ENCODE data around the gene TPM4.

The TPM4 gene

GRCh38 chr19:16041299-16041990 lies 34.9 kb upstream of the TPM4 start:
- peak; percentile 70 for DNase-seq (ENCODE audit: low read depth in 2 of 2)

GRCh38 chr19:16041991-16042386 lies 34.3 kb upstream of the TPM4 start:
- DNase-seq (ENCODE audit: low read depth in 2 of 2), result no peak

- DNase-seq (ENCODE audit: low read depth in 2 of 2), result no peak
Observed at GRCh38 chr19:16042533-16043085, 33.7 kb upstream of the TPM4 start.

- no peak for DNase-seq (ENCODE audit: low read depth in 2 of 2)
Observed at GRCh38 chr19:16043156-16043757, 33.0 kb upstream of the TPM4 start.

GRCh38 chr19:16044746-16045145 lies 31.5 kb upstream of the TPM4 start:
- no peak for DNase-seq (ENCODE audit: low read depth in 2 of 2)

GRCh38 chr19:16045171-16045570 lies 31.1 kb upstream of the TPM4 start:
- DNase-seq (ENCODE audit: low read depth in 2 of 2), result no peak

GRCh38 chr19:16045893-16046292 lies 30.4 kb upstream of the TPM4 start:
- no peak for DNase-seq (ENCODE audit: low read depth in 2 of 2)

- DNase-seq (ENCODE audit: low read depth in 2 of 2), result no peak
Observed at GRCh38 chr19:16048583-16048982, 27.7 kb upstream of the TPM4 start.

GRCh38 chr19:16051254-16052025 lies 24.9 kb upstream of the TPM4 start:
- no peak for DNase-seq (ENCODE audit: low read depth in 2 of 2)

- no peak for DNase-seq (ENCODE audit: low read depth in 2 of 2)
Observed at GRCh38 chr19:16052353-16052752, 23.9 kb upstream of the TPM4 start.

GRCh38 chr19:16057062-16057461 lies 19.2 kb upstream of the TPM4 start:
- no peak for DNase-seq (ENCODE audit: low read depth in 2 of 2)

GRCh38 chr19:16060294-16060693 lies 16.0 kb upstream of the TPM4 start:
- no peak for DNase-seq (ENCODE audit: low read depth in 2 of 2)

GRCh38 chr19:16061943-16062342 lies 14.4 kb upstream of the TPM4 start:
- DNase-seq (ENCODE audit: low read depth in 2 of 2), result no peak

- DNase-seq (ENCODE audit: low read depth in 2 of 2), result peak in 1 of 2 donors; percentile 67
Observed at GRCh38 chr19:16062789-16063188, 13.5 kb upstream of the TPM4 start.

- no peak for DNase-seq (ENCODE audit: low read depth in 2 of 2)
Observed at GRCh38 chr19:16064209-16064889, 11.9 kb upstream of the TPM4 start.

- no peak for DNase-seq (ENCODE audit: low read depth in 2 of 2)
Observed at GRCh38 chr19:16066611-16067104, 9.6 kb upstream of the TPM4 start.

- no peak for DNase-seq (ENCODE audit: low read depth in 2 of 2)
Observed at GRCh38 chr19:16067205-16067938, 8.9 kb upstream of the TPM4 start.

GRCh38 chr19:16068696-16069259 lies 7.5 kb upstream of the TPM4 start:
- no peak for DNase-seq (ENCODE audit: low read depth in 2 of 2)

- no peak for DNase-seq (ENCODE audit: low read depth in 2 of 2)
Observed at GRCh38 chr19:16069813-16070365, 6.4 kb upstream of the TPM4 start.

GRCh38 chr19:16070366-16070990 lies 5.8 kb upstream of the TPM4 start:
- DNase-seq (ENCODE audit: low read depth in 2 of 2), result peak; percentile 51 to 59

Measured in activated CD4-positive, alpha-beta T cell treated with anti-CD3 and anti-CD28 coated beads for 24 hours (primary cell).